Upper lobe of left lung (tissue), 6 donors: ENCODE results near the gene PRX. TPM values are rescaled to one million over a fixed set of nuclear protein-coding genes. Genes with fewer than 3 reads are reported as not detected.

Experiments
- ATAC-seq, 2 donors: fragments of 200-7000 bp; cut with Tn5 transposase; one replicate each; pipeline ENCODE4 v1.9.1; 2022; ENCODE audit warnings: mild to moderate bottlenecking in 2 of 2, moderate library complexity in 2 of 2; ENCODE audit not compliant: low FRiP score in 2 of 2
- DNase-seq, 2 donors: peaks; one replicate each; pipeline ENCODE4 v3.0.0-alpha.2; 2019 to 2020
- H3K27ac ChIP-seq, 4 donors: fragments of 200-600 bp; sonication (generic); one replicate each; pipeline ENCODE4 v1.5.1; 2016 to 2019
- H3K27me3 ChIP-seq, 4 donors: fragments of 200-600 bp; sonication (generic); one replicate each; pipeline ENCODE4 v1.5.1; 2017 to 2019
- H3K36me3 ChIP-seq, 4 donors: fragments of 200-600 bp; sonication (generic); one replicate each; pipeline ENCODE4 v1.5.1; 2016 to 2019
- H3K4me1 ChIP-seq, 4 donors: fragments of 200-600 bp; sonication (generic); one replicate each; pipeline ENCODE4 v1.5.1; 2018 to 2019
- H3K4me3 ChIP-seq, 4 donors: fragments of 200-600 bp; sonication (generic); one replicate each; pipeline ENCODE4 v1.5.1; 2017 to 2019; ENCODE audit warnings: mild to moderate bottlenecking in 2 of 4, moderate library complexity in 1 of 4
- H3K9me3 ChIP-seq, 4 donors: fragments of 200-600 bp; sonication (generic); one replicate each; pipeline ENCODE4 v1.5.1; 2018 to 2019
- CTCF ChIP-seq, 6 experiments: fragments of 450-650 bp in 4 of 6; fragments of 200-600 bp in 2 of 6; sonication (generic) in 2 of 6; IDR thresholded peaks; one replicate each; pipeline ENCODE4 v1.5.1; 2016 to 2019; ENCODE audit warnings: antibody characterized with exemption in 6 of 6
- EP300 ChIP-seq, 4 donors: sonication (generic); formaldehyde crosslinking; IDR thresholded peaks; one replicate each; pipeline ENCODE4 v1.5.1; 2017; ENCODE audit warnings: antibody characterized with exemption in 4 of 4, control low read depth in 2 of 4
- POLR2A ChIP-seq, 4 donors: fragments of 450-650 bp; IDR thresholded peaks; one replicate each; pipeline ENCODE4 v1.5.1; 2016 to 2017; ENCODE audit warnings: antibody characterized with exemption in 4 of 4, mild to moderate bottlenecking in 2 of 4
- POLR2AphosphoS5 ChIP-seq, 2 donors: sonication (generic); formaldehyde crosslinking; IDR thresholded peaks; one replicate each; pipeline ENCODE4 v1.5.1; 2017; ENCODE audit warnings: antibody characterized with exemption in 2 of 2
- WGBS, 2 donors: methylation state at CpG; one replicate each; pipeline ENCODE4 v1.1.5; 2017 to 2018; 5-methylcytosine and 5-hydroxymethylcytosine counted together
- total RNA-seq, 6 donors: library from RNA; depleted of rRNA in 4 of 6; stranded (reverse); fragments of >200 nt in 4 of 6; gene quantifications; one replicate each; pipeline versions ENCODE4 v1.1.0 to v1.2.1, GENCODE V29; 2016 to 2021
- donor health status: DM: no; HTN: no; CAD: no; lungs with moderate emphysema.
- donor health status: DM: no; HTN: yes; CAD: no; lungs with severe emphysema.

The PRX gene
- total RNA-seq, 6 donors from 2014 or later: 30.1 to 146 (median 51.5) TPM

GRCh38 chr19:40398417-40399131 is 14.6 kb downstream of the PRX start:
- TF ChIP-seq EP300 (IDR thresholded peaks at IDR 0.05) (no peak), CTCF (IDR thresholded peaks at IDR 0.05) (no peak), POLR2A (IDR thresholded peaks at IDR 0.05) (no peak), POLR2AphosphoS5 (IDR thresholded peaks at IDR 0.05) (no peak)
- Histone ChIP-seq H3K4me3 (peak overlapping the region in 1 of 4 donors; percentile 26), H3K27me3 (no peaks in the 10 kb centered on the region), H3K27ac (peak overlapping the region in 2 of 4 donors; percentile 43 to 52), H3K4me1 (peaks cover 6 to 26% (median 14%) of the 10 kb centered on the region in 4 donors), H3K9me3 (no peaks in the 10 kb centered on the region), H3K36me3 (peaks cover 3 to 50% (median 24%) of the 10 kb centered on the region in 4 donors)
- DNase-seq (peak; percentile 84 to 86), ATAC-seq (peak; percentile 5 to 63)
- WGBS, 2 donors: 40 to 56% methylated on average over 17 to 49 of the region's 49 CpGs

- WGBS, 2 donors: 93 to 95% methylated on average over 10 to 22 of the region's 22 CpGs
- no peak overlapping the region for H3K27ac ChIP-seq
- ATAC-seq: no peak
- TF ChIP-seq CTCF (IDR thresholded peaks at IDR 0.05): no peak
- no peak for TF ChIP-seq POLR2AphosphoS5 (IDR thresholded peaks at IDR 0.05)
- no peak for TF ChIP-seq EP300 (IDR thresholded peaks at IDR 0.05)
- no peak for TF ChIP-seq POLR2A (IDR thresholded peaks at IDR 0.05)
- H3K9me3 ChIP-seq: no peaks in the 10 kb centered on the region
- peaks cover 0 to 27% (median 16%) of the 10 kb centered on the region in 4 donors for H3K4me1 ChIP-seq
- no peaks in the 10 kb centered on the region for H3K27me3 ChIP-seq
- DNase-seq: peak in 1 of 2 donors; percentile 82
- peaks cover 3 to 50% (median 24%) of the 10 kb centered on the region in 4 donors for H3K36me3 ChIP-seq
- no peak overlapping the region for H3K4me3 ChIP-seq
These were observed 15.6 kb downstream of the PRX start for GRCh38 chr19:40397568-40397906.

GRCh38 chr19:40396886-40397567 is 16.2 kb downstream of the PRX start:
- Histone ChIP-seq H3K4me1 (peaks cover under 1 to 31% (median 19%) of the 10 kb centered on the region in 4 donors), H3K4me3 (no peak overlapping the region), H3K9me3 (no peaks in the 10 kb centered on the region), H3K27me3 (no peaks in the 10 kb centered on the region), H3K36me3 (peaks cover 3 to 50% (median 24%) of the 10 kb centered on the region in 4 donors), H3K27ac (no peak overlapping the region)
- 74 to 97% methylated on average over 4 to 19 of the region's 20 CpGs for WGBS, 2 donors
- no peak for ATAC-seq
- DNase-seq: no peak
- TF ChIP-seq EP300 (IDR thresholded peaks at IDR 0.05) (no peak), CTCF (IDR thresholded peaks at IDR 0.05) (no peak)

- no peak overlapping the region for H3K27ac ChIP-seq
- no peak overlapping the region for H3K4me3 ChIP-seq
- WGBS, 2 donors: 91 to 93% methylated on average over 10 to 14 of the region's 14 CpGs
- H3K9me3 ChIP-seq: no peaks in the 10 kb centered on the region
- TF ChIP-seq EP300 (IDR thresholded peaks at IDR 0.05): no peak
- no peak for TF ChIP-seq CTCF (IDR thresholded peaks at IDR 0.05)
- no peak for TF ChIP-seq POLR2A (IDR thresholded peaks at IDR 0.05)
- no peak for TF ChIP-seq POLR2AphosphoS5 (IDR thresholded peaks at IDR 0.05)
- DNase-seq: no peak
- ATAC-seq: no peak
- peaks cover 1 to 46% (median 24%) of the 10 kb centered on the region in 4 donors for H3K36me3 ChIP-seq
- H3K4me1 ChIP-seq: peaks cover 4 to 35% (median 22%) of the 10 kb centered on the region in 4 donors
- no peaks in the 10 kb centered on the region for H3K27me3 ChIP-seq
These were observed 17.2 kb downstream of the PRX start for GRCh38 chr19:40395956-40396355.
